PC-3 (cell line): ENCODE results near the gene UGT1A3. TPM values are rescaled to one million over a fixed set of nuclear protein-coding genes. Genes with fewer than 3 reads are reported as not detected.

Experiments used
- ATAC-seq: fragments of 200-7000 bp; cut with Tn5 transposase; 2 replicates; pipeline ENCODE4 v1.9.1; 2020; ENCODE audit warnings: mild to moderate bottlenecking, moderate library complexity
- BruUV-seq: library from RNA; stranded (reverse); fragments of 400-500 nt; replicated peaks from 2 replicates; lab custom pipeline; 2021; lab: Mats Ljungman, UMichigan
- CTCF ChIA-PET: fragments of 300-600 bp; sonication (Branson Sonifier 250); formaldehyde crosslinking; loops from one replicate; lab custom pipeline; 2022; ENCODE audit warnings: antibody characterized with exemption; lab: Charles Lee
- POLR2A ChIA-PET: fragments of 300-600 bp; sonication (Branson Sonifier 250); formaldehyde crosslinking; loops from one replicate; lab custom pipeline; 2022; ENCODE audit warnings: antibody characterized with exemption; ENCODE audit not compliant: unreplicated experiment; lab: Charles Lee
- DNase-seq: peaks from one replicate; pipeline ENCODE4 v3.0.0-alpha.2; 2015
- H2AFZ ChIP-seq: fragments of 300-600 bp; sonication (generic); 2 replicates; pipeline ENCODE4 v1.6.0; 2016; ENCODE audit warnings: antibody characterized with exemption, low read length
- H3F3A ChIP-seq: fragments of 300-600 bp; sonication (generic); one replicate; pipeline ENCODE4 v1.6.0; 2017; ENCODE audit warnings: antibody characterized with exemption, low read length, control low read depth, mild to moderate bottlenecking; ENCODE audit not compliant: unreplicated experiment
- H3K27ac ChIP-seq: fragments of 300-600 bp; sonication (generic); 2 replicates; pipeline ENCODE4 v1.5.1; 2016; ENCODE audit warnings: mild to moderate bottlenecking, low read length
- H3K27me3 ChIP-seq: fragments of 300-600 bp; sonication (generic); 2 replicates; pipeline ENCODE4 v1.6.1; 2016; ENCODE audit warnings: low read length, mixed read lengths
- H3K36me3 ChIP-seq: fragments of 300-600 bp; sonication (generic); 2 replicates; pipeline ENCODE4 v1.6.1; 2016; ENCODE audit warnings: low read depth, mixed run types, low read length, mixed read lengths
- H3K4me1 ChIP-seq: fragments of 300-600 bp; sonication (generic); 2 replicates; pipeline ENCODE4 v1.5.1; 2016; ENCODE audit warnings: low read length; ENCODE audit not compliant: insufficient read depth
- H3K4me2 ChIP-seq: fragments of 300-600 bp; sonication (generic); 2 replicates; pipeline ENCODE4 v1.6.0; 2016; ENCODE audit warnings: low read length
- H3K4me3 ChIP-seq: fragments of 300-600 bp; sonication (generic); 2 replicates; pipeline ENCODE4 v1.5.1; 2016; ENCODE audit warnings: mild to moderate bottlenecking, low read length, mixed read lengths
- H3K79me2 ChIP-seq: fragments of 300-600 bp; sonication (generic); 2 replicates; pipeline ENCODE4 v1.6.1; 2017; ENCODE audit warnings: low read length, mixed read lengths
- H3K9ac ChIP-seq: fragments of 300-600 bp; sonication (generic); 2 replicates; pipeline ENCODE4 v1.6.0; 2016; ENCODE audit warnings: mild to moderate bottlenecking, low read length
- H3K9me2 ChIP-seq: fragments of 300-600 bp; sonication (generic); replicated peaks from 2 replicates; pipeline ENCODE4 v1.6.1; 2016; ENCODE audit warnings: mixed run types, low read length, mixed read lengths
- H3K9me3 ChIP-seq: fragments of 300-600 bp; sonication (generic); 2 replicates; pipeline ENCODE4 v1.6.1; 2016; ENCODE audit warnings: low read length, mixed read lengths
- H4K20me1 ChIP-seq: fragments of 300-600 bp; sonication (generic); 2 replicates; pipeline ENCODE4 v1.6.1; 2016; ENCODE audit warnings: low read length, mixed read lengths
- EZH2 ChIP-seq: fragments of 300-600 bp; sonication (generic); IDR thresholded peaks from one replicate; pipeline ENCODE4 v1.6.1; 2017; ENCODE audit warnings: antibody characterized with exemption, mild to moderate bottlenecking, low read length; ENCODE audit not compliant: unreplicated experiment
- EZH2phosphoT487 ChIP-seq: fragments of 300-600 bp; sonication (generic); IDR thresholded peaks from 2 replicates; pipeline ENCODE4 v1.6.1; 2018; ENCODE audit warnings: mild to moderate bottlenecking, antibody characterized with exemption, low read length, borderline replicate concordance
- intact Hi-C: fragments of 100-400 bp; cut with micrococcal nuclease; formaldehyde crosslinking; loops from 2 replicates; pipeline ENCODE4 v1.9.0; 2023
- total RNA-seq: library from RNA; depleted of rRNA; stranded (reverse); fragments of >200 nt; gene quantifications from 2 replicates; pipeline ENCODE4 v1.2.3, GENCODE V29; 2014
- TF ChIP-seq, protein P1 (sequence below): fragments of 300-600 bp; sonication (generic); conservative IDR thresholded peaks from 2 replicates; pipeline ENCODE4 v1.5.1; 2017; ENCODE audit warnings: antibody characterized with exemption, low read depth, mild to moderate bottlenecking, low read length

UGT1A3 gene
- total RNA-seq, 1 experiment from 2014 or later, result not detected

DNA sequence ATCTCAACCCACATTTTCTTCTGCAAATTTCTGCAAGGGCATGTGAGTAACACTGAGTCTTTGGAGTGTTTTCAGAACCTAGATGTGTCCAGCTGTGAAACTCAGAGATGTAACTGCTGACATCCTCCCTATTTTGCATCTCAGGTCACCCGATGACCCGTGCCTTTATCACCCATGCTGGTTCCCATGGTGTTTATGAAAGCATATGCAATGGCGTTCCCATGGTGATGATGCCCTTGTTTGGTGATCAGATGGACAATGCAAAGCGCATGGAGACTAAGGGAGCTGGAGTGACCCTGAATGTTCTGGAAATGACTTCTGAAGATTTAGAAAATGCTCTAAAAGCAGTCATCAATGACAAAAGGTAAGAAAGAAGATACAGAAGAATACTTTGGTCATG, 39.2 kb downstream of the UGT1A3 start:
- Histone ChIP-seq H3K27me3 (no peaks in the 10 kb centered on the region), H2AFZ (no peak overlapping the region), H4K20me1 (no peaks in the 10 kb centered on the region), H3K27ac (no peak overlapping the region), H3K9me2 (0 out of 2 replicates have a peak, but pooled peaks cover 4% of the 10 kb centered on the region), H3K36me3 (no peaks in the 10 kb centered on the region), H3K79me2 (no peaks in the 10 kb centered on the region), H3K4me2 (no peak overlapping the region), H3K4me1 (peaks cover 19% of the 10 kb centered on the region), H3K9ac (no peak overlapping the region), H3K4me3 (no peak overlapping the region), H3F3A (no peaks in the 10 kb centered on the region), H3K9me3 (no peaks in the 10 kb centered on the region)
- no peak for TF ChIP-seq EZH2
- TF ChIP-seq, protein P1, sequence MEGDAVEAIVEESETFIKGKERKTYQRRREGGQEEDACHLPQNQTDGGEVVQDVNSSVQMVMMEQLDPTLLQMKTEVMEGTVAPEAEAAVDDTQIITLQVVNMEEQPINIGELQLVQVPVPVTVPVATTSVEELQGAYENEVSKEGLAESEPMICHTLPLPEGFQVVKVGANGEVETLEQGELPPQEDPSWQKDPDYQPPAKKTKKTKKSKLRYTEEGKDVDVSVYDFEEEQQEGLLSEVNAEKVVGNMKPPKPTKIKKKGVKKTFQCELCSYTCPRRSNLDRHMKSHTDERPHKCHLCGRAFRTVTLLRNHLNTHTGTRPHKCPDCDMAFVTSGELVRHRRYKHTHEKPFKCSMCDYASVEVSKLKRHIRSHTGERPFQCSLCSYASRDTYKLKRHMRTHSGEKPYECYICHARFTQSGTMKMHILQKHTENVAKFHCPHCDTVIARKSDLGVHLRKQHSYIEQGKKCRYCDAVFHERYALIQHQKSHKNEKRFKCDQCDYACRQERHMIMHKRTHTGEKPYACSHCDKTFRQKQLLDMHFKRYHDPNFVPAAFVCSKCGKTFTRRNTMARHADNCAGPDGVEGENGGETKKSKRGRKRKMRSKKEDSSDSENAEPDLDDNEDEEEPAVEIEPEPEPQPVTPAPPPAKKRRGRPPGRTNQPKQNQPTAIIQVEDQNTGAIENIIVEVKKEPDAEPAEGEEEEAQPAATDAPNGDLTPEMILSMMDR, result no peak
- intact Hi-C loops, result no loop called here
- ChIA-PET POLR2A (no interaction called here), CTCF (no interaction called here)
- BruUV-seq, result no TSS peak
- ATAC-seq, result no peak
- DNase-seq, result no peak

DNA sequence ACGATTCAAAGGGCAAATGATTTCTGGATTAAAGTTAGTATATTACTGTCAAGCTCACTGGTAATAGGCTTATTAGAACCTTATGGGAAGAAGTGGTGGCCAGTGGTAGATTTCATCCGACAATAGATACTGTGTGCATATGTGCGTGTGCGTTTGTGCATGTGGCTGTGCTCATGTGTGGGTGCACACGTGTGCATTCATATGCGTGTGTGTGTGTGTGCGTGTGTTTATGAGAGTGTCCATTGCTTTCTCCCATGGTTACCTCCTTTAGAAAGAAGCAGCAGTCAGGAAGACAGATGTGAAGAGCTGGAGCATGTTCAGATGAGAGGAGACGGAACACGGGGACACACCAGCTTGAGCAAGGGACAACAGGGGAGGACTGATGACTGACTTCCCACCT, 40.4 kb downstream of the UGT1A3 start:
- Histone ChIP-seq H3K79me2 (no peaks in the 10 kb centered on the region), H3K27me3 (no peaks in the 10 kb centered on the region), H3K36me3 (no peaks in the 10 kb centered on the region), H2AFZ (no peak overlapping the region), H4K20me1 (no peaks in the 10 kb centered on the region), H3K9me3 (no peaks in the 10 kb centered on the region), H3F3A (no peaks in the 10 kb centered on the region), H3K9me2 (no peaks in the 10 kb centered on the region), H3K27ac (no peak overlapping the region), H3K9ac (no peak overlapping the region), H3K4me3 (no peak overlapping the region), H3K4me2 (no peak overlapping the region), H3K4me1 (peaks cover 8% of the 10 kb centered on the region)
- BruUV-seq, result no TSS peak
- intact Hi-C loops, result no loop called here
- DNase-seq (no peak), ATAC-seq (no peak)
- ChIA-PET CTCF (no interaction called here), POLR2A (no interaction called here)
- TF ChIP-seq EZH2 (no peak), EZH2phosphoT487 (no peak)
- TF ChIP-seq, protein P1, result no peak

DNA sequence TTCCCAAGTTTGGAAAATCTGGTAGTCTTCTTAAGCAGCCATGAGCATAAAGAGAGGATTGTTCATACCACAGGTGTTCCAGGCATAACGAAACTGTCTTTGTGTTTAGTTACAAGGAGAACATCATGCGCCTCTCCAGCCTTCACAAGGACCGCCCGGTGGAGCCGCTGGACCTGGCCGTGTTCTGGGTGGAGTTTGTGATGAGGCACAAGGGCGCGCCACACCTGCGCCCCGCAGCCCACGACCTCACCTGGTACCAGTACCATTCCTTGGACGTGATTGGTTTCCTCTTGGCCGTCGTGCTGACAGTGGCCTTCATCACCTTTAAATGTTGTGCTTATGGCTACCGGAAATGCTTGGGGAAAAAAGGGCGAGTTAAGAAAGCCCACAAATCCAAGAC, 43.3 kb downstream of the UGT1A3 start:
- Histone ChIP-seq H3K4me1 (no peaks in the 10 kb centered on the region), H3K9ac (no peak overlapping the region), H3K79me2 (no peaks in the 10 kb centered on the region), H4K20me1 (no peaks in the 10 kb centered on the region), H3K27me3 (no peaks in the 10 kb centered on the region), H3K9me3 (no peaks in the 10 kb centered on the region), H3K4me2 (no peak overlapping the region), H3K9me2 (no peaks in the 10 kb centered on the region), H3K4me3 (no peak overlapping the region), H3F3A (no peaks in the 10 kb centered on the region), H3K27ac (no peak overlapping the region), H2AFZ (no peak overlapping the region), H3K36me3 (no peaks in the 10 kb centered on the region)
- no TSS peak for BruUV-seq
- ATAC-seq (no peak), DNase-seq (no peak)
- CTCF ChIA-PET, result no interaction called here
- no peak for TF ChIP-seq EZH2
- TF ChIP-seq, protein P1, result no peak
- TF ChIP-seq EZH2phosphoT487, result no peak
- POLR2A ChIA-PET, result no interaction called here
- intact Hi-C loops, result no loop called here
